Left ventricle myocardium superior (tissue), 1 donor: ENCODE data around the gene FYCO1. TPM values are rescaled to one million over a fixed set of nuclear protein-coding genes. Genes with fewer than 3 reads are reported as not detected.

ENCODE experiments used
- ATAC-seq: fragments of 200-7000 bp; cut with Tn5 transposase; one replicate; pipeline ENCODE4 v1.9.1; 2020; ENCODE audit warnings: mild to moderate bottlenecking, moderate library complexity
- DNase-seq: peaks from one replicate; pipeline ENCODE4 v3.0.0-alpha.2; 2020
- intact Hi-C: fragments of 100-400 bp; cut with micrococcal nuclease; formaldehyde crosslinking; loops from one replicate; pipeline ENCODE4 v1.11.0; 2022
- total RNA-seq: library from RNA; stranded (reverse); fragmentation: NEBNext Ultra II Directional; extraction: Animal tissue kit (Norgen Biotek cat#: 25700); gene quantifications from one replicate; pipeline ENCODE4 v1.2.1, GENCODE V29; 2021
- donor health status: DM: no; HTN: yes; CAD: no; lungs with severe emphysema.

Gene FYCO1
- total RNA-seq, 1 donor from 2014 or later, result 146 TPM

GRCh38 chr3:45987368-45988291, 8.0 kb downstream of the FYCO1 start:
- DNase-seq (peak; percentile 64), ATAC-seq (peak; percentile 18)
- intact Hi-C loops, result no loop called here

- intact Hi-C loops, result no loop called here
- DNase-seq (peak; percentile 65), ATAC-seq (peak; percentile 78)
Measured at GRCh38 chr3:45986303-45986982, 9.2 kb downstream of the FYCO1 start.

GRCh38 chr3:45985532-45986302, 9.9 kb downstream of the FYCO1 start:
- ATAC-seq (peak; percentile 67), DNase-seq (peak; percentile 52)
- intact Hi-C loops, result no loop called here

- intact Hi-C loops, result no loop called here
- DNase-seq (peak; percentile 67), ATAC-seq (peak; percentile 6)
Measured at GRCh38 chr3:45984331-45985312, 11.0 kb downstream of the FYCO1 start.

GRCh38 chr3:45983770-45984169, 11.9 kb downstream of the FYCO1 start:
- DNase-seq (no peak), ATAC-seq (no peak)
- intact Hi-C loops, result no loop called here

- intact Hi-C loops, result no loop called here
- ATAC-seq, result no peak
- DNase-seq, result no peak
Measured at GRCh38 chr3:45981346-45982074, 14.1 kb downstream of the FYCO1 start.

- DNase-seq (no peak), ATAC-seq (no peak)
- intact Hi-C loops, result no loop called here
Measured at GRCh38 chr3:45980819-45981218, 14.8 kb downstream of the FYCO1 start.

- intact Hi-C loops, result no loop called here
- no peak for DNase-seq
Measured at GRCh38 chr3:45980229-45980813, 15.3 kb downstream of the FYCO1 start.

GRCh38 chr3:45979378-45979777, 16.2 kb downstream of the FYCO1 start:
- DNase-seq, result no peak
- ATAC-seq, result no peak
- intact Hi-C loops, result no loop called here

More at GRCh38 chr3:45980229-45980813, 15.3 kb downstream of the FYCO1 start:
- ATAC-seq, result no peak

GRCh38 chr3:45978006-45978761, 17.4 kb downstream of the FYCO1 start:
- intact Hi-C loops, result no loop called here
- ATAC-seq (no peak), DNase-seq (no peak)

- ATAC-seq, result no peak
- intact Hi-C loops, result no loop called here
Measured at GRCh38 chr3:45976191-45977091, 19.2 kb downstream of the FYCO1 start.

GRCh38 chr3:45975686-45976085, 19.9 kb downstream of the FYCO1 start:
- ATAC-seq (no peak), DNase-seq (no peak)
- intact Hi-C loops, result no loop called here

More at GRCh38 chr3:45976191-45977091, 19.2 kb downstream of the FYCO1 start:
- DNase-seq, result no peak

- DNase-seq, result no peak
Measured at GRCh38 chr3:45974686-45975085, 20.9 kb downstream of the FYCO1 start.

GRCh38 chr3:45972534-45973402, 22.9 kb downstream of the FYCO1 start:
- ATAC-seq (peak; percentile 29), DNase-seq (no peak)
- intact Hi-C loops, result no loop called here

More at GRCh38 chr3:45974686-45975085, 20.9 kb downstream of the FYCO1 start:
- intact Hi-C loops, result no loop called here
- ATAC-seq, result no peak

- DNase-seq, result no peak
- no peak for ATAC-seq
- intact Hi-C loops, result no loop called here
Measured at GRCh38 chr3:45969953-45970352, 25.7 kb downstream of the FYCO1 start.
